Mesothelial cell of epicardium (in vitro differentiated cells): Measurements from ENCODE around the gene ISCU. TPM values are rescaled to one million over a fixed set of nuclear protein-coding genes. Genes with fewer than 3 reads are reported as not detected.

Experiments
- DNase-seq, 2 experiments: peaks; one replicate each; pipeline ENCODE4 v3.0.0; 2021; ENCODE audit warnings: low spot score in 2 of 2; ENCODE audit not compliant: unreplicated experiment in 2 of 2
- H3K27ac Mint-ChIP-seq: 2 replicates; pipeline ENCODE4 v1.8.0; 2021; ENCODE audit warnings: mixed read lengths
- H3K27me3 Mint-ChIP-seq: 2 replicates; pipeline ENCODE4 v1.8.0; 2021; ENCODE audit warnings: low read depth, mixed read lengths
- H3K36me3 Mint-ChIP-seq: 2 replicates; pipeline ENCODE4 v1.8.0; 2021; ENCODE audit warnings: mixed read lengths
- H3K4me1 Mint-ChIP-seq: 2 replicates; pipeline ENCODE4 v1.8.0; 2021; ENCODE audit warnings: mixed read lengths
- H3K4me3 Mint-ChIP-seq: 2 replicates; pipeline ENCODE4 v1.8.0; 2021; ENCODE audit warnings: mild to moderate bottlenecking, moderate library complexity, mixed read lengths
- H3K9me3 Mint-ChIP-seq: 2 replicates; pipeline ENCODE4 v1.8.0; 2021; ENCODE audit warnings: mixed read lengths
- CTCF ChIP-seq: fragments of 200-600 bp; sonication (generic); IDR thresholded peaks from one replicate; pipeline ENCODE4 v1.5.0; 2021; ENCODE audit warnings: antibody characterized with exemption; ENCODE audit not compliant: unreplicated experiment
- total RNA-seq: library from RNA; stranded (reverse); gene quantifications from 3 replicates; pipeline ENCODE4 v1.2.1, GENCODE V29; 2021

The ISCU gene
- total RNA-seq, 1 donor from 2014 or later = 64.9 TPM

- Mint-ChIP-seq H3K4me1 (peaks cover 6% of the 10 kb centered on the region), H3K27me3 (no peaks in the 10 kb centered on the region), H3K4me3 (no peak overlapping the region), H3K27ac (no peak overlapping the region), H3K36me3 (no peaks in the 10 kb centered on the region), H3K9me3 (no peaks in the 10 kb centered on the region)
- DNase-seq = no peak
- TF ChIP-seq CTCF = no peak
Measured at GRCh38 chr12:108594960-108595710, 32.7 kb downstream of the ISCU start.

DNA sequence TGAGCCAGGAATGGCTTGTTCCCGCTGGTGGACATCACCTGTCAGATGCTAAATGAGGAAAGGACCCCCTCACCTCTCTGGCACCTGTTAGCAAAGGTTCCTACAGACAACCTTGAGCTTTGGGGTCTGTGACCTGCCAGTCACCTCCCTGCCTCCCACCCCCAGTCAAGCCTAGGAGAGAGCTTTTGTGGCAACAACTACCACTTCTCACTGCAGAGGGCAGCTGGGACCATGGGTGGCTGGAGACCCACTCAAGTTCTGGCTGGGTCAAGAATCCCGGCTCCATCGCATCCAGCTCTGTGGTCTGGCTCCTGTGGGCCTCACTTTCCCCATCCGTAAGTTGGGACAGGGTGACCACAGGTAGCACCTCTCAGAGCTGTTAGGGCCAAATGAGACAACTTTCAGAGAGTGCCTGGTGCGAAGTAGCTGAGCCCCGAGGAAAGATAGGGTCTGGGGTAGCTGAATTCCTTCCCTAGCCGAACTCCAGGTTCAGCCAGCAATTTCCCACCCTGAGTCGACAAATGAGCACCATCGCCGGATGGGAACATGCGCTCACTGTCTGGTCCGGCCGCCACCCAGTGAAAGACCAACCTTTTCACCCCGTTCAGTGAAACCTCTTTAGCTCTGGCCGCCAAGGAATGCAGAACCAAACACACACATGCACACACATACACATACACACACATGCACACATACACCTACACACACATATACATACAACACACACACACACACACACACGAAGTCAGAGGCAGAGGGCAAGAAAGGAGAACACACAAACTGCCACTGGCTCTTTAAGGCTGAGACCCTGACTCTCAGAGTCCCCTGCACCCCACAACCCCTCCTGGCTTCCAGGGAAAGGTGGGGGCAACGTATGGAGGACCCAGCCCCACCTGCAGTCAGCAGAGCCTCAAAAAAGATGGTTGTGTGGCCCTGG, 33.6 kb downstream of the ISCU start:
- Mint-ChIP-seq H3K4me1 (peaks cover 6% of the 10 kb centered on the region), H3K36me3 (no peaks in the 10 kb centered on the region), H3K4me3 (no peak overlapping the region), H3K27ac (no peak overlapping the region), H3K9me3 (no peaks in the 10 kb centered on the region), H3K27me3 (no peaks in the 10 kb centered on the region)
- no peak for TF ChIP-seq CTCF
- DNase-seq = no peak

- Mint-ChIP-seq H3K4me3 (no peak overlapping the region), H3K9me3 (no peaks in the 10 kb centered on the region), H3K4me1 (peaks cover 6% of the 10 kb centered on the region), H3K27ac (peak overlapping the region; percentile 47), H3K27me3 (no peaks in the 10 kb centered on the region), H3K36me3 (no peaks in the 10 kb centered on the region)
- no peak for DNase-seq
- TF ChIP-seq CTCF = no peak
Measured at GRCh38 chr12:108596854-108597558, 34.6 kb downstream of the ISCU start.

DNA sequence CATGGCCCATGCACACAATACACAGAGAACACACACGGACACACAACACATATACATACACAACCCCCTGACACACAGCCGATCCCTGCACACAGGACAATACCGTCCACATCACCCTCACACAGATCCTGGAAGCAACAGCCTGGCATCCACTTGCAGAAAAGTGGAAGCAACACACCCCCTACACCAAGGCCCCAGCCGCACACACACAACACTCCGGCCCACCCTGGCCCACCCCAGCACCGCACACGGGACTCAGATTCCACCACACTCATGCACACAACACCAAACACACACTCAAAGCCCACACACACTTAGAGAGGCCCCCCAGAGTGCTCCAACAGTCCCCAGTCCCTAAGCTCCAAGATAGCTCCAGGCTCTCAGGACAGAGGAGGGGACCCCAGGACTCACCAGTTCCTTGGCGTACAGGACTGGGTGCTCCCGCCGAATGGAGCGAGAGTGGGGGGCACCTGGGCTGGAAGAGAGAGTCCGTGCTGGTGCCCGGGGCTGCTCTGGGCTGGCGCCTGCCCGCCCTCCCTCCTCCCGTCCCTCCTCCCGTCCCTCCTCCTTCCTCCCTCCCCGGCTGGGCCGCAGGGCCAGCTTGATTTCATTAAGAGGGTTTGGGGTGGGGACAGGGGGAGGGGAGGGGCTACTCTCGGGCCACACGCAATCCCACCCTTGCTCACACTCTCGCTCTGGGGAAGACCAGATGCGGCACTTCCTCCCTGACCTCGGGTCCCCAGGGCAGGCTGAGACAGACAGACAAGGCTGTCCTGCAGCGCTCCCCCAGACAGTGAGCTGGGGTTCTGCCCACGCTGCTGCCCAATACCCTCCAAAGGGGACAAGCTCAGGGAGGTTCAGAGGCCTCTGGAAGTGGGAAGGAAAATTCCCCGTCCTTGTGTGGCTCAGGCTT, 35.4 kb downstream of the ISCU start, which contains the start of gene TMEM119:
Gene TMEM119 (minus strand): TSS at position 526 of the 913 bp plus-strand sequence. CDS start 5,701 bp downstream, outside the sequence.
- peak within 1 kb of the TSS; percentile 86 for H3K27ac Mint-ChIP-seq
- H3K36me3 Mint-ChIP-seq = no peaks in the 10 kb centered on the region
- H3K27me3 Mint-ChIP-seq = no peaks in the 10 kb centered on the region
- no peaks in the 10 kb centered on the region for H3K9me3 Mint-ChIP-seq
- no peak within 1 kb of the TSS for H3K4me3 Mint-ChIP-seq
- no peak for TF ChIP-seq CTCF
- H3K4me1 Mint-ChIP-seq = peaks cover 6% of the 10 kb centered on the region
- no peak for DNase-seq
